GM19395 (cell line): ENCODE measurements around the gene ARHGAP26.
A peak's percentile ranks its signal among the peaks of the same experiment; 100 is the strongest.

ENCODE experiments used
- ATAC-seq: cut with Tn5 transposase; IDR thresholded peaks from one replicate; pipeline ENCODE4 v1.9.1; 2021; ENCODE audit warnings: mild to moderate bottlenecking, moderate library complexity; ENCODE audit not compliant: unreplicated experiment

ARHGAP26 gene

GRCh38 chr5:142769793-142770649 is at the start of gene ARHGAP26:
Gene ARHGAP26 (plus strand): TSS chr5:142770377. CDS start chr5:142770762, 385 bp downstream.
- peak; percentile 97 for ATAC-seq

DNA sequence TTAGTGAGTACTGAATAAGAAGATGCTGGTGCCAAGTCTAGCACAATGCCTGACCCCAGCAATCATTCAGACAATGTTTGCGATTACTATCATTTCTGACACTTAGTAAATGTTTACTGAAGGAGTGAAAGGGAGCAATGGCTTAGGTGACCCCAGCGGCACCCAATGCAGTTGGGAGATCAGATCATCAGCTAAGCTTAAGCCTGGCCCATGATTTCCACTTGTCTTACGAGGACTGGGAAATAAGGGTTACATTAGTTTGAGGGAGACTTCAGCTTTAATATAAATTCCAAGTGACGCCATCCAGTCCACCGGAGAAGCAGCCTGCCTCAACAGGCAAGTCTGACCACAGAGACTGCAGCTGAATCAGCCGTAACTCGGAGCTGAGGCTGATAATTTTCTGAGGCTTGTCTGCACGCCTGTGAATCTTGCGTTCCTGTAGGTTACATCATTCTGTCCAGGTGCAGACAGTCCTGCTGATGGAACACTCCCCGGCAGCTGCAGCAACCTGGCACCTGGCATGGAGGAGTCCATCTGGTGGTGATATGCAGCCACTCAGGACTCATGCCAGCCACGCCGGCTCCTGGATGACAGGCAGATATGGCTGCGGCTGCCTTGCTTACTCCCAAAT is 49.4 kb upstream of the ARHGAP26 start:
- no peak for ATAC-seq

DNA sequence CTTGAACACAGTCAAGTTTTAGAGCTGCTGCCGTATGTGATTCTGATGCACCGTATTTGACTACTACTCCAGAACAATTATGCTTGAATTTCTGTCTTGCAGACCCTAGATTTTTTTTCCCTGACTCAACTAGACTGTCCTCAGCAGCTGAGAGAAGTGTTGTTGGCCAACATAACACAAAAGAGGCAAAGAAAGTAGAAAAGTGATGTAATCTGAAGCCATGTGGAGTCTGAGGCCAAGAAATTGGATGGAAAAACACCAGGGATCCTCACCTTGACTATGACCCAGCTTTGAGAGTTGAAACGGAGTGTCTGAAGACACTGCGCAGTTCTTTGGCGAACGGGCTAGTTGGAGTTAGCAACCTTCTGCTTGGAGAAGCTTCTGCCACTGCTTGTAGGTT is 48.0 kb upstream of the ARHGAP26 start:
- no peak for ATAC-seq

DNA sequence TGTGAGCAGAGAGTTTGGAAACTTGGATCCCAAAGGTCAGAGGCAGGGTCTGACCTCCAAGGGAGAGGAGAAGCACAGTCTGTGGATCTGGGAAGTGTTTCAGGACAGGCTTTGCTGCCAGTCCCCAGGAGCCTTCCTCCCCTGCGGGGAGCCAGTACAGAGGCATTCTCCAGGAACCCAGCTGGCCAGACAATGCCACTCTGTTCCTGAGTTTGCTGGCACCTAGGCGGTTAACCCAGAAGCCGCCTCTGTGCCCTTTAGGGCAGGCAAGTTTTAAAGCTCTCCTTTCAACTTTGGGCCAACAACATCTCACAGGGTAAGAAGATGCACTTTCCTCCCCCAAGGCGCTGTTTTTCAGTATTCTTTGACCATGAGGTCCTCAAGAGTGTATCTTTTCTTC is 47.3 kb upstream of the ARHGAP26 start:
- ATAC-seq = no peak

DNA sequence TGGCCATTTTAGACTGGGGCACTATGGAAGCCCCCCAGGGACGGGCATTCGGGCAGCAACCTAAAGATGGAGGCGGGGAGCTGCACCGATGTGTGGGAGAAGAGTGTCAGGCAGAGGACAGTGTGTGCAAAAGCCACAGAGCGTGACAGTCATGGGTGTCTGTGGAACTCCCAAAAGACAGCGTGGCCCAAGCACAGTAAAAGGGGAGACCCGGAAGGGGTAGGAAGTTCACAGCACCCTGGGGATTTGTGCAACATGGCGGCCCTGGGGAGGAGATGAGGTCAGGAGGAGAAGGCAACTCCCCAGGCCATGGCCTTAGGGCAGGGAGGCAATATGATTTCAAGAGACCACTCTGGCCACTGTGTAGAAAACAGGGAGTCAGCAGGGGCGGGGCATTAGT is 45.4 kb upstream of the ARHGAP26 start:
- no peak for ATAC-seq

DNA sequence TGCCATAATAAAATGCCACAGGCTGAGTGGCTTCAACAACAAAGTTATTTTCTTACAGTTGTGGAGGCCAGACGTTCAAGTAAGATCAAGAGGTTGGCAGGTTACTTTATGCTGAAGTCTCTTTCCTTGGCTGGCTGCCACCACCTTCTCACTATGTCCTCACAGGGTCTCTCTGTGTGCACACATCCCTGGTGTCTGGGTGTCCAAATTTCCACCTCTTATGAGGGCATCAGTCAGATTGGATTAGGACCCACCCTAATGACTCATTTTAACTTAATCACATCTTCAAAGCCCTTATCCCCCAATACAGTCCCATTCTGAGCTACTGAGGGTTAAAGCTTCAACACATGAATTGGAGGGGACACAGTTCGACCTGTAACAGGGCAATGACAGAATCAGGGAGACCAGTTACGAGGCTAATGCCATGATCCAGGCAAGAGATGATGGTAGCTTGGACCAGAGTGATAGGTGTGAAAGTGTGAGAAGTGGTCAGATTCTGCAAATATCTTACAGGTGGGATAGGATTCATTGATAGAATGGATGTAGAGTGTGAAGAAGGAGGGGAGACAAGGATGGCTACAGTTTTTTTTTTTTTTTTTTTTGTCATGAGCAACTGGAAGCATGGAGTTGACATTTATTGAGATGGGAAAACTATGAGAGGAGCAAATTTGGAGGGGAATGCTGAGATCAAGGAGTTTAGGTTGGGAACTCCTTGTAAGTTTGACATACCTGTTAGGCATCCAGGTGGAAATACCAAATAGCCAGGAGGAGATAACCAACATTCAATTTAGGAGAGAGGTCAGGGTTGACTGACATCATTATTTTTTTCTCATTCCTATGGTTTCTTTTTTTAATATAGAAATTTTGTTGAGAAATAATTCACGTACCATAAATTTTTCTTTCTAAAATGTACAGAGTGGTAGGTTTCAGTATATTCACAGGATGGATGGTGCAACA is 44.7 kb upstream of the ARHGAP26 start:
- no peak for ATAC-seq

GRCh38 chr5:142726188-142726731 is 43.9 kb upstream of the ARHGAP26 start:
- no peak for ATAC-seq

DNA sequence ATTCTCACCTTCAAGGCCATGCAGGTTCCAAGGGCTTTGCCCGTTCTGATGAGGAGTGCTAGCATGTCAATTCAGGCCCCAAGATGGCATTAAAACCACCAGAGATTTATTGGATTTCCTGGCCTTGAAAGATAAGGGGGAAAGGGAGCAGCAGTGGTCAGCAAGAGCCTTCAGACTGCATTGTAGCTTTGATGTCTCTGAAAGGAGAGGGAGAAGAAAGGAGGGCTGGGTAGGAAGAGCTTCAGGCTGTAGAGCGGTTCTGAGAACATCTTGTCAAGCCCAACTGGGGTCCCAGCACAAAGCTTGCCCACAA is 42.5 kb upstream of the ARHGAP26 start:
- no peak for ATAC-seq

DNA sequence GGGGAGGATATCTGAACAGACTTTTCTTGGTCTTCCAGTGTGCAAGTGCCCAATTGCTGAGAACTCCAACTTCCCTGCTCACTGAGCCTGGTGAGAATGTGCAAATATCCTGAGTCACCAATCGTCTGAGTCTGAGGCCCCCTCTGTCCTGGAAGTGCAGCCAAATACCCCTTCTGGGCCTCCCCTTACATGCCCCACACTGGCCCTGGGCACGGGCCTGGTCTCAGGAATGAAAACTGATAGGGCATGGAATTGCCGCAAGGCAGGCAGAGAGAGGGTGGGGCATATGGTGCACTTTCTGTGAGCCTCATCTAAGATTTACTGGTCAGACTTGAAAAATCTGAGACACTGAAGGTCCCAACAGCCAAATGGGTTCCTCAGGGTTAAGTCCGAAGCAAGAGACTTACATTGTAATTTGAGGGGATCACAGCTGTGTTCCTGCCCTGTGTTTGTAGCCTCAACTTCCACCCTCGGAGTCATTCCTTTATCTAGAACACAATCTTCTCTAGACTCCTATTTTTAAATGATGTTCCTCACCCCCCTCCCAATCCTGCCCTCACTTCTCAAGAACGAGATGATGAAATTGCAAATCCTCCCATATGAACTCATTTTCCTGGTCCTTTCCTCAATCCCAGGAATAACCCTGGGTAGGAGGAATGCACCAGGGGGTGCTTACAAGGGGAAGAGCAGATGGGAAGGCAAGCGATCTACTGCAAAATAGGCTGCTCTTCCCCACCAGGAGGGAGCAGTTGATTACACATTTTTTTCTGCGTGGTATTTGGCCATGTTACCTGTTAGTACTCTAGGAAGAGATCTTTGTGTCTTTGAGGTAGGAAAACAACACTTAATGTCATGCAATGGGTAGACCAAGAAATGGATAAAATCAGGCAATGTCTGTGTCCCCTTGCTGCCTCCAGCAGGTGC is 34.6 kb upstream of the ARHGAP26 start:
- ATAC-seq = no peak

DNA sequence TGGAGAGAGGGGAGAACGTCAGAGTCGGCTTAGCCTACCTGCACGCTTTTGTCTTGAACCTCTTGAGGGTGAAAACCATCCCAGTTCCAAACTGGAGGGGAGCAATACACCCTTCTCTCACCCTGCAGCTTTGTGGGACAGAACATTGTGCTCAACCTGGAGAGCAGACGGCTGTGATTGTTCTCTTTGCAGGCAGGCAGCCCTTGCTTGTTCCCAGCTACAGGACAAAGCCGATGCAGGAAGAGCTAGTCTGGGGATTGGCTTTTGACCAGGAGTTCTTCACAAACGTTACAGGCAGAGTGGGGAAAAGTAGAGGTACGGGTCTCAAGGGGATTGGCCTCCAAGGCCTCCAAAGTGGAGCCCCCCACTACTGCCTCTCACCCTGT is 33.9 kb upstream of the ARHGAP26 start:
- no peak for ATAC-seq

GRCh38 chr5:142737179-142737578 is 33.0 kb upstream of the ARHGAP26 start:
- no peak for ATAC-seq

GRCh38 chr5:142740474-142741242 is 29.5 kb upstream of the ARHGAP26 start:
- ATAC-seq = no peak

GRCh38 chr5:142743592-142744441 is 26.4 kb upstream of the ARHGAP26 start:
- ATAC-seq = no peak

DNA sequence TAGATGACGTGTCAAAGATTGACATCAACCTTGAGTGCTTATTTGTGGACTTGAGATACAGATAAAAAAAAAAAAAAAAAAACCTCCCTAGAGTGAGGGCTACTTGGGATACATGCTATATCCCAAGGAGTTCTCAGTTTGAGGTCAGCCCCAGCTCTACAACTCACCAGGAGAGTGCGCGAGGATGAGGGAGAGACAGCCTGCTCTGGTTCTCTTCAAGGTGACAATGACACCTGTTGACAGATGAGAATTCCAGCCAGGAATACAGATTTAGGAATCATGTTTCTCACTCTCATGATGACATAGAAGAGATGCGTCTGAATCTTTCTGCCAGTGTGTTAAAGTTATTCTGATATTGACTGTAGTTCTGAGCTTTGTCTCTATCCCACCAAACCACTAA is 24.9 kb upstream of the ARHGAP26 start:
- no peak for ATAC-seq

GRCh38 chr5:142746532-142747433 is 23.4 kb upstream of the ARHGAP26 start:
- ATAC-seq = no peak

- ATAC-seq = no peak
Observed at GRCh38 chr5:142748132-142748531, 22.0 kb upstream of the ARHGAP26 start.

DNA sequence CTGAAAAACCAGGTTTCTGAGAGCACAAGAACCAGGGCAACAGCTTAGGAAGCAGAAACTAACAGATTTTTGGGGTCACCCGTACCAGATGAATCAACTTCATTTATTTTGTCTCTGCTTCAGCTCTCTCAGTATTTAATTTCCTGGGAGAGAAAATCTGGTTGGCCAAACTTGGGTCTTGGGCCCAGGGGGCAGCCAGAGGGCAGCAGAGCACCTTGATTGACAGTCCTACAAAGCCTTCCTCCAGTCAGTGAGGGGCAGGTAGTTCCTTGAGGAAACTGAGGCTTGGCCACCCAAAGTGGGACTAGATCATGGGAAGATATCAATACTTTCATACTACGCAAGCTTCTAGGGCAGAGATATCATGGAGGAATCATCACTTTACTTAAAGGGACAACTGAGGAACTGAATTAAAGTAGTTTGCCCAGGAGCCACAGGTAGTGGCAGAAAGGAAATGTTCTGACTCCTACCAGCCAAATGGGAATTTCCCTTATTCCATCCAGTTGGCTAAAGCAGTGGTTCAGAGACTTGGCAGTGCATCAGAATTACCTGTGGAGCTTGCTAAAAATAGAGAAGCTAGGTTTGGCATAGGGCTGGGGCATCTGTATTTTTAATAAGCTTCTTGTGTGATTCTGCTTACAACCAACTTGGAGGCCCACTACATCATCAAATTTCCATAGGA is 21.5 kb upstream of the ARHGAP26 start:
- no peak for ATAC-seq
